GM23248 (cell line): ENCODE data around the gene LRRTM1. TPM values are rescaled to one million over a fixed set of nuclear protein-coding genes. Genes with fewer than 3 reads are reported as not detected.

ENCODE experiments used
- DNase-seq: peaks from one replicate; pipeline ENCODE4 v3.0.0-alpha.2; 2015
- H2AFZ ChIP-seq: fragments of 200-600 bp; sonication (generic); 2 replicates; pipeline ENCODE4 v1.6.1; 2016; ENCODE audit warnings: antibody characterized with exemption
- H3F3A ChIP-seq: fragments of 200-600 bp; sonication (generic); 2 replicates; pipeline ENCODE4 v1.6.1; 2016; ENCODE audit warnings: mild to moderate bottlenecking, antibody characterized with exemption, mixed run types; ENCODE audit not compliant: insufficient read depth
- H3K27ac ChIP-seq: fragments of 200-600 bp; sonication (generic); 2 replicates; pipeline ENCODE4 v1.5.1; 2016; ENCODE audit warnings: mild to moderate bottlenecking
- H3K27me3 ChIP-seq: fragments of 200-600 bp; sonication (generic); replicated peaks from 2 replicates; pipeline ENCODE4 v1.6.1; 2016; ENCODE audit warnings: mild to moderate bottlenecking; ENCODE audit not compliant: insufficient read depth
- H3K36me3 ChIP-seq: fragments of 200-600 bp; sonication (generic); 2 replicates; pipeline ENCODE4 v1.6.1; 2016; ENCODE audit warnings: low read depth, mild to moderate bottlenecking
- H3K4me1 ChIP-seq: fragments of 200-600 bp; sonication (generic); 2 replicates; pipeline ENCODE4 v1.6.1; 2016; ENCODE audit warnings: mild to moderate bottlenecking; ENCODE audit not compliant: insufficient read depth
- H3K4me2 ChIP-seq: fragments of 200-600 bp; sonication (generic); one replicate; pipeline ENCODE4 v1.6.1; 2016; ENCODE audit warnings: mild to moderate bottlenecking; ENCODE audit not compliant: unreplicated experiment
- H3K4me3 ChIP-seq: fragments of 200-600 bp; sonication (generic); 2 replicates; pipeline ENCODE4 v1.5.1; 2016; ENCODE audit warnings: mild to moderate bottlenecking
- H3K79me2 ChIP-seq: fragments of 200-600 bp; sonication (generic); 2 replicates; pipeline ENCODE4 v1.6.1; 2016; ENCODE audit warnings: mild to moderate bottlenecking; ENCODE audit not compliant: insufficient read depth
- H3K9ac ChIP-seq: fragments of 200-600 bp; sonication (generic); 2 replicates; pipeline ENCODE4 v1.6.1; 2016; ENCODE audit warnings: mild to moderate bottlenecking
- H3K9me2 ChIP-seq: fragments of 200-600 bp; sonication (generic); 2 replicates; pipeline ENCODE4 v1.6.1; 2016; ENCODE audit warnings: mixed run types, mild to moderate bottlenecking, moderate library complexity; ENCODE audit not compliant: insufficient read depth
- H3K9me3 ChIP-seq: fragments of 200-600 bp; sonication (generic); one replicate; pipeline ENCODE4 v1.6.1; 2017; ENCODE audit warnings: low read depth
- H4K20me1 ChIP-seq: fragments of 200-600 bp; sonication (generic); 2 replicates; pipeline ENCODE4 v1.6.0; 2016; ENCODE audit not compliant: insufficient read depth
- EZH2 ChIP-seq: fragments of 200-600 bp; sonication (generic); IDR thresholded peaks from 2 replicates; pipeline ENCODE4 v1.6.1; 2018; ENCODE audit warnings: antibody characterized with exemption, mild to moderate bottlenecking; ENCODE audit not compliant: insufficient read depth, poor library complexity, severe bottlenecking
- EZH2phosphoT487 ChIP-seq: fragments of 200-600 bp; sonication (generic); IDR thresholded peaks from 2 replicates; pipeline ENCODE4 v1.6.1; 2018; ENCODE audit warnings: antibody characterized with exemption, moderate library complexity, mild to moderate bottlenecking, low read depth; ENCODE audit not compliant: insufficient read depth
- WGBS, 2 experiments: methylation state at CpG; one replicate each; pipeline ENCODE4 v1.1.6; 2015 to 2017; ENCODE audit warnings: low lambda C conversion rate in 2 of 2, low coverage in 1 of 2; ENCODE audit errors: missing lambda C conversion rate in 2 of 2; 5-methylcytosine and 5-hydroxymethylcytosine counted together
- in situ Hi-C: fragments of 300-500 bp; cut with MboI; formaldehyde crosslinking; loops from 2 replicates; pipeline ENCODE4 v1.15.0; 2020
- polyA plus RNA-seq: library from polyadenylated mRNA; unstranded; fragments of >200 nt; fragmentation: Nextera tagmentation; extraction: Ambion mirVana; gene quantifications from 2 replicates; pipeline ENCODE4 v1.2.1, GENCODE V29; 2016
- total RNA-seq: library from RNA; depleted of rRNA; stranded (reverse); fragments of >200 nt; shearing (Covaris generic); gene quantifications from 2 replicates; pipeline ENCODE4 v1.2.3, GENCODE V29; 2014

LRRTM1 gene
- total and polyA plus RNA-seq, 2 experiments from 2014 or later, result not detected

GRCh38 chr2:80258793-80259192 lies 45.8 kb downstream of the LRRTM1 start:
- H4K20me1 ChIP-seq, result no peaks in the 10 kb centered on the region
- H2AFZ ChIP-seq, result no peak overlapping the region
- WGBS, 2 experiments, result 25 to 29% methylated on average over 5 of the region's 5 CpGs
- no peak overlapping the region for H3K27ac ChIP-seq
- no peak overlapping the region for H3K9ac ChIP-seq
- no peaks in the 10 kb centered on the region for H3K9me3 ChIP-seq
- in situ Hi-C loops, result no loop called here
- no peak for DNase-seq
- H3K9me2 ChIP-seq, result no peaks in the 10 kb centered on the region
- H3F3A ChIP-seq, result no peaks in the 10 kb centered on the region
- H3K79me2 ChIP-seq, result no peaks in the 10 kb centered on the region
- H3K36me3 ChIP-seq, result no peaks in the 10 kb centered on the region
- TF ChIP-seq EZH2, result no peak
- no peak for TF ChIP-seq EZH2phosphoT487
- no peak overlapping the region for H3K4me3 ChIP-seq
- no peak overlapping the region for H3K4me2 ChIP-seq
- H3K27me3 ChIP-seq, result no peaks in the 10 kb centered on the region; the same call in 1 of the 2 replicates
- H3K4me1 ChIP-seq, result no peaks in the 10 kb centered on the region

- Histone ChIP-seq H3K79me2 (no peaks in the 10 kb centered on the region), H3K4me1 (no peaks in the 10 kb centered on the region), H3K4me2 (no peak overlapping the region), H4K20me1 (no peaks in the 10 kb centered on the region), H2AFZ (no peak overlapping the region), H3K9me3 (no peaks in the 10 kb centered on the region), H3K4me3 (no peak overlapping the region), H3K36me3 (no peaks in the 10 kb centered on the region), H3K9ac (no peak overlapping the region), H3K27ac (no peak overlapping the region), H3F3A (no peaks in the 10 kb centered on the region), H3K9me2 (no peaks in the 10 kb centered on the region), H3K27me3 (no peaks in the 10 kb centered on the region; the same call in 1 of the 2 replicates)
- no peak for DNase-seq
- 16 to 22% methylated on average over 5 of the region's 5 CpGs for WGBS, 2 experiments
- in situ Hi-C loops, result no loop called here
- TF ChIP-seq EZH2phosphoT487 (no peak), EZH2 (no peak)
Observed at GRCh38 chr2:80258341-80258740, 46.2 kb downstream of the LRRTM1 start.

- Histone ChIP-seq H2AFZ (no peak overlapping the region), H3K4me1 (no peaks in the 10 kb centered on the region), H3K4me2 (no peak overlapping the region), H3K27ac (no peak overlapping the region), H3K27me3 (no peaks in the 10 kb centered on the region; the same call in 1 of the 2 replicates), H3F3A (no peaks in the 10 kb centered on the region), H3K79me2 (no peaks in the 10 kb centered on the region), H3K9me2 (no peaks in the 10 kb centered on the region), H3K9me3 (no peaks in the 10 kb centered on the region), H3K36me3 (no peaks in the 10 kb centered on the region), H3K9ac (no peak overlapping the region), H3K4me3 (no peak overlapping the region), H4K20me1 (no peaks in the 10 kb centered on the region)
- no peak for DNase-seq
- no peak for TF ChIP-seq EZH2phosphoT487
- no peak for TF ChIP-seq EZH2
- in situ Hi-C loops, result no loop called here
- 4 to 7% methylated on average over 4 of the region's 4 CpGs for WGBS, 2 experiments
Observed at GRCh38 chr2:80257450-80257849, 47.1 kb downstream of the LRRTM1 start.

- no peak overlapping the region for H3K27ac ChIP-seq
- H3F3A ChIP-seq, result no peaks in the 10 kb centered on the region
- H3K4me1 ChIP-seq, result no peaks in the 10 kb centered on the region
- in situ Hi-C loops, result no loop called here
- H3K9ac ChIP-seq, result no peak overlapping the region
- no peak for DNase-seq
- TF ChIP-seq EZH2phosphoT487 (no peak), EZH2 (no peak)
- H3K79me2 ChIP-seq, result no peaks in the 10 kb centered on the region
- H3K36me3 ChIP-seq, result no peaks in the 10 kb centered on the region
- no peak overlapping the region for H3K4me2 ChIP-seq
- no peaks in the 10 kb centered on the region for H3K9me2 ChIP-seq
- no peak overlapping the region for H2AFZ ChIP-seq
- H3K4me3 ChIP-seq, result no peak overlapping the region
- H4K20me1 ChIP-seq, result no peaks in the 10 kb centered on the region
- no peaks in the 10 kb centered on the region; the same call in 1 of the 2 replicates for H3K27me3 ChIP-seq
- H3K9me3 ChIP-seq, result no peaks in the 10 kb centered on the region
- 16 to 17% methylated on average over 3 of the region's 3 CpGs for WGBS, 2 experiments
Observed at GRCh38 chr2:80256782-80257167, 47.8 kb downstream of the LRRTM1 start.
